Astrocyte of the spinal cord (primary cell): ENCODE data around the gene IL2.

Experiments used
- DNase-seq: peaks from one replicate; pipeline ENCODE4 v3.0.0; 2011; ENCODE audit warnings: low read depth, low spot score
- H3K4me3 ChIP-seq: 2 replicates; pipeline ENCODE4 v1.5.1; 2011; ENCODE audit warnings: low read depth, mild to moderate bottlenecking, low read length, moderate library complexity
- in situ Hi-C: cut with HindIII; loops from 2 replicates; pipeline ENCODE4 v1.10.0; 2017; ENCODE audit warnings: low sequenced_read_pairs
- TF ChIP-seq, protein P1 (sequence below): IDR thresholded peaks from 2 replicates; pipeline ENCODE4 v1.5.1; 2012; ENCODE audit warnings: low read depth, mild to moderate bottlenecking, low read length, inconsistent platforms

IL2 gene

DNA sequence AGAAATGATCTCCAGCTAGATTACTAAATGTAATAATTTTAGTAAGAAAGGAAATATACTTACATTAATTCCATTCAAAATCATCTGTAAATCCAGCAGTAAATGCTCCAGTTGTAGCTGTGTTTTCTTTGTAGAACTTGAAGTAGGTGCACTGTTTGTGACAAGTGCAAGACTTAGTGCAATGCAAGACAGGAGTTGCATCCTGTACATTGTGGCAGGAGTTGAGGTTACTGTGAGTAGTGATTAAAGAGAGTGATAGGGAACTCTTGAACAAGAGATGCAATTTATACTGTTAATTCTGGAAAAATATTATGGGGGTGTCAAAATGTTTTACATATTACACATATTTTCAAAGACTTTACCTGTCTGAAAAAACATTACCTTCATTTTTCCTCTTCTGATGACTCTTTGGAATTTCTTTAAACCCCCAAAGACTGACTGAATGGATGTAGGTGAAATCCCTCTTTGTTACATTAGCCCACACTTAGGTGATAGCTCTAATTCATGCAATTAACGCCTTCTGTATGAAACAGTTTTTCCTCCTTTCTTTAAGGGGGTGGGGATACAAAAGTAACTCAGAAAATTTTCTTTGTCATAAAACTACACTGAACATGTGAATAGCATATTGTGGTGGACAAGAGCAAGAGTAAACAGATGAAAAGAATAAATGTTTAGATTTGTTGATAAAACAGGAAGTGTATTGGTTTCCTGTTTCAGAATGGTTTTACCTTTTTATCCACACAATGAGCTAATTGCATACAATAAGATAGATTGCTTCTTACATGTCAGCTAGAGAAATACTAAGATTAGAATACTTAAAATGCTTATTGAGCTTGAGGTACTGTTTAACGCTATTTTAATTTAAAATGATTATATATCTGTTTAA, at the start of gene IL2:
TSS of gene IL2 (minus strand) at position 495 of the 886 bp plus-strand sequence. CDS start at position 210, 285 bp downstream.
- in situ Hi-C loops, result no loop called here
- no peak for DNase-seq
- no peak within 1 kb of the TSS for H3K4me3 ChIP-seq
- TF ChIP-seq, protein P1, sequence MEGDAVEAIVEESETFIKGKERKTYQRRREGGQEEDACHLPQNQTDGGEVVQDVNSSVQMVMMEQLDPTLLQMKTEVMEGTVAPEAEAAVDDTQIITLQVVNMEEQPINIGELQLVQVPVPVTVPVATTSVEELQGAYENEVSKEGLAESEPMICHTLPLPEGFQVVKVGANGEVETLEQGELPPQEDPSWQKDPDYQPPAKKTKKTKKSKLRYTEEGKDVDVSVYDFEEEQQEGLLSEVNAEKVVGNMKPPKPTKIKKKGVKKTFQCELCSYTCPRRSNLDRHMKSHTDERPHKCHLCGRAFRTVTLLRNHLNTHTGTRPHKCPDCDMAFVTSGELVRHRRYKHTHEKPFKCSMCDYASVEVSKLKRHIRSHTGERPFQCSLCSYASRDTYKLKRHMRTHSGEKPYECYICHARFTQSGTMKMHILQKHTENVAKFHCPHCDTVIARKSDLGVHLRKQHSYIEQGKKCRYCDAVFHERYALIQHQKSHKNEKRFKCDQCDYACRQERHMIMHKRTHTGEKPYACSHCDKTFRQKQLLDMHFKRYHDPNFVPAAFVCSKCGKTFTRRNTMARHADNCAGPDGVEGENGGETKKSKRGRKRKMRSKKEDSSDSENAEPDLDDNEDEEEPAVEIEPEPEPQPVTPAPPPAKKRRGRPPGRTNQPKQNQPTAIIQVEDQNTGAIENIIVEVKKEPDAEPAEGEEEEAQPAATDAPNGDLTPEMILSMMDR, result no peak

GRCh38 chr4:122503214-122503613, 46.7 kb upstream of the IL2 start:
- H3K4me3 ChIP-seq, result no peak overlapping the region
- in situ Hi-C loops, result no loop called here
- TF ChIP-seq, protein P1, result no peak
- DNase-seq, result no peak

GRCh38 chr4:122500852-122501501, 44.5 kb upstream of the IL2 start:
- TF ChIP-seq, protein P1, result no peak
- no peak overlapping the region for H3K4me3 ChIP-seq
- DNase-seq, result peak; percentile 58
- in situ Hi-C loops, result no loop called here

DNA sequence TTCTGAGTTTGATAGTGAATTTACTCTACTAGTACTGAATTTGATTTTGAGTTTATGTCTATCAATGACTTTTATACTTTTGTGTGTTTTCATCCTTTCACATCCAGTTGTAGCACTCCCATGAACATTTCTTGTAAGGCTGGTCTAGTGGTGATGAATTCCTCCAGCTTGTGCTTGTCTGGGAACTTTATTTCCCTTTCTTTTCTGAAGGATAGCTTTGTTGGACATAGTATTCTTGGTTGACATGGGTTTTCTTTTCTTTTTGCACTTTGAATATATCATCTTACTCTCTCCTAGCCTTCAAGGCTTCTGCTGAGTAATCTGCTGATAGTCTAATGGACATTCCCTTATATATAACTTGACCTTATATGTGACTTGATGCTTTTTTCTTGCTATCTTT, 32.5 kb upstream of the IL2 start:
- in situ Hi-C loops, result no loop called here
- H3K4me3 ChIP-seq, result no peak overlapping the region
- no peak for DNase-seq
- TF ChIP-seq, protein P1, result no peak

DNA sequence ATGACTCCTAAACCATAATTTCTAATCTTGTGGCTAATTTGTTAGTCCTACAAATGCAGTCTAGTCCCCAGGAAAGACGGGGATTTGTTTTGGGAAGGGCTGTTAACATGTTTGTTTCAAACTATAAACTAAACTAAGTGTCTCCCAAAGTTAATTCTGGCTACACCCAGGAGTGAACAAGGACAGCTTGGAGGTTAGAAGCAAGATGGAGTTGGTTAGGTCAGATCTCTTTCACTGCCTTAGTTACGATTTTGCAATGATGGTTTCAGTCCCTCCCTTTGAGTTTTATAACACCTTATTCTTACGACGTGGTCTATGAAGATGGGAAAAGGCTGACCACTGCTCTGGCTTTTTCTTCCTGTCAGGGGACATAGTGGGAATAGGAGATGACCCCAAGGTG, 27.0 kb upstream of the IL2 start:
- H3K4me3 ChIP-seq, result no peak overlapping the region
- no peak for DNase-seq
- in situ Hi-C loops, result no loop called here
- TF ChIP-seq, protein P1, result no peak

DNA sequence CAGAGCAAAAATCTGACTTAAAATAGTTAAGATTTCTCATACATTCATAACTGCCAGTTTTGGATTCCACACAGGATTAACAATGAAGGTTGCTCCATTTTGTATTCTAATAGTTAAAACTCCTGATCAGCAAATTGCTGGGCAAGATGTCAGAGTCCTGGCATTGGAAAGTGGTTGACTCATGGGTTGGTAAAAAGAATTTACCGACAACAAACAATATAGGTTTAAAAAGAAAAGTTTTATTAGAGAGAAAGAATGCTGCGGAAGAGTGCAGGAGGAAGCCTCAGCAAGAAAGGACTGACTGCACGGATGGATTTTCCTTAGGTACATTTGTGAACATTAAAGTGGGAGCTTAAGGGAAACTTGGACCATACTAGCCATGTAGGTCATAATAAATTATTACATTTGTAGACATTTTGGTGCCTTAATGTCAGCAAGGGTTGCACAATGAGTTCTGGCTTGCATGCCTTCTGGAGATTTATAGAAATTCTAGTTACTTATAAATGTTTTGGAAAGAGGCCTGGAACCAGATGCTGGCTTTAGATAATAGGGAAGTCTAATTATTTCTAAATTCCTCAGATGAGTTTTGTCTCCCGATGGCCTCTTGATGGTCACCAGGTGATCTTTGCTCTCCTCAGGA, 25.4 kb upstream of the IL2 start:
- in situ Hi-C loops, result no loop called here
- H3K4me3 ChIP-seq, result no peak overlapping the region
- TF ChIP-seq, protein P1, result no peak
- peak; percentile 6 for DNase-seq
